Measurements from ENCODE around the gene STIP1.

DNA sequence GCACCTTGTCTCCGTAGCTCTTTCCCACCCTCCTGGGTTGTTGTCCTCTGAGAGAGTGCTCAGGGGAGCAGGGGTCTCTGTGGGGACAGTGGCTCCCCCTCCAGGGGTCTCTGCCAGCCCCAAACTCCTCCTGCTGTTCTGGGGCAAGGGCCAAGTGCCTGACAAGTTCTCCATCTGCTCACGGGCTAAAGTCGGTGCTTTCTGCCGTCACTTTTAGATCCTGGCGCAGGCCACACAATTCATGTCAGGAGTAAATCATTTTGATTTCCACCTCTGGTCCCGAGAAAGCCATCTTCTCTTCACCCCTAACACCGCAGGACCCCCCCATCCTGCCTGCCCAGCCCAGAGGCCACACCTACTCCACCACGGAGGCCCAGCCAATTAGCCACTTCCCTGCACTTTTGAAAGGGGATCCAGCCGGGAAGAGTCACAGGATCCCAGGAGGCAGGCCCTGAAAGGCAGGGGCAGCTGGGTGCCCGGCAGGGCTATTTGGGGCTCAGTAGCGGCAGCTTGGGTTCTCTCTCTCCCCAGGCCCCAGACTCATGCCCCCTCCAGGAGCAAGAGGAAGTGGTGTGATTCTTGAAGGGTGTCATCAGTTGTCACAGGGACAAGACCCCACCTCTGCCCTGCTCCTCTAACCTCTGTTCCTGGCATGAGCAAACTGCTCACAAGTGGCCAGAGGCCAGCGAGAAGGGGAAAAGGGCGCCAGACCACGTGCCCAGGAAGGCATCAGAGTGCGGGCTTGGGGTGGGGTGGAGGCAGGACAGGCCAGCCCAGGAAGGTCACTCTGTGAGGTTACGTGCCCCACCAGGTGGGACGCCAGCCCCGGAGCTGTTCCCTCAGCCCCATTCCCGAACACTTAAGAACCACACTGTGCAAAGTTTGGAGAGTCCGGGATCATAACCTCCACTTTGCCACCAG lies 21.3 kb upstream of the STIP1 start:
- TF ChIP-seq, protein P1, sequence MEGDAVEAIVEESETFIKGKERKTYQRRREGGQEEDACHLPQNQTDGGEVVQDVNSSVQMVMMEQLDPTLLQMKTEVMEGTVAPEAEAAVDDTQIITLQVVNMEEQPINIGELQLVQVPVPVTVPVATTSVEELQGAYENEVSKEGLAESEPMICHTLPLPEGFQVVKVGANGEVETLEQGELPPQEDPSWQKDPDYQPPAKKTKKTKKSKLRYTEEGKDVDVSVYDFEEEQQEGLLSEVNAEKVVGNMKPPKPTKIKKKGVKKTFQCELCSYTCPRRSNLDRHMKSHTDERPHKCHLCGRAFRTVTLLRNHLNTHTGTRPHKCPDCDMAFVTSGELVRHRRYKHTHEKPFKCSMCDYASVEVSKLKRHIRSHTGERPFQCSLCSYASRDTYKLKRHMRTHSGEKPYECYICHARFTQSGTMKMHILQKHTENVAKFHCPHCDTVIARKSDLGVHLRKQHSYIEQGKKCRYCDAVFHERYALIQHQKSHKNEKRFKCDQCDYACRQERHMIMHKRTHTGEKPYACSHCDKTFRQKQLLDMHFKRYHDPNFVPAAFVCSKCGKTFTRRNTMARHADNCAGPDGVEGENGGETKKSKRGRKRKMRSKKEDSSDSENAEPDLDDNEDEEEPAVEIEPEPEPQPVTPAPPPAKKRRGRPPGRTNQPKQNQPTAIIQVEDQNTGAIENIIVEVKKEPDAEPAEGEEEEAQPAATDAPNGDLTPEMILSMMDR (IDR thresholded peaks at IDR 0.05): no peak
- TF ChIP-seq POLR2A (IDR thresholded peaks at IDR 0.05): no peak
